GM12878 (cell line): Measurements from ENCODE around the gene PML. TPM values are rescaled to one million over a fixed set of nuclear protein-coding genes. Genes with fewer than 3 reads are reported as not detected.

Source experiments
- ATAC-seq: fragments of 200-7000 bp; cut with Tn5 transposase; 3 replicates; pipeline ENCODE4 v1.9.1; 2020; ENCODE audit warnings: mild to moderate bottlenecking, moderate library complexity
- BruUV-seq: library from RNA; stranded (reverse); fragments of 400-500 nt; replicated peaks from 2 replicates; lab custom pipeline; 2021; lab: Mats Ljungman, UMichigan
- CTCF ChIA-PET: fragments of 300-600 bp; sonication (Branson Sonifier 250); formaldehyde crosslinking; extraction: SDS; loops from one replicate; lab custom pipeline; 2021; ENCODE audit warnings: inconsistent platforms; lab: Yijun Ruan, JAX
- POLR2A ChIA-PET: fragments of 350-600 bp; formaldehyde crosslinking; extraction: SDS; loops from one replicate; lab custom pipeline; 2021; ENCODE audit warnings: inconsistent platforms; lab: Charles Lee
- RAD21 ChIA-PET: fragments of 300-600 bp; sonication (Branson Sonifier 250); formaldehyde crosslinking; loops from one replicate; lab custom pipeline; 2023; ENCODE audit warnings: antibody characterized with exemption; ENCODE audit not compliant: unreplicated experiment; lab: Charles Lee
- SMC1A ChIA-PET: fragments of 300-600 bp; sonication (Branson Sonifier 250); formaldehyde crosslinking; loops from one replicate; lab custom pipeline; 2023; ENCODE audit not compliant: unreplicated experiment, uncharacterized antibody; lab: Charles Lee
- DNase-seq: peaks from one replicate; pipeline ENCODE4 v3.0.0-alpha.2; 2011; ENCODE audit warnings: low read depth, low spot score
- FAIRE-seq: peaks from 3 replicates; lab custom pipeline; 2011; peaks lifted over from hg19 to GRCh38; lab: Jason Lieb, UNC
- H2AFZ ChIP-seq: 2 replicates; pipeline ENCODE4 v1.6.0; 2011; ENCODE audit warnings: low read depth, low read length, control low read depth; ENCODE audit not compliant: control insufficient read depth
- H3K27ac ChIP-seq: 2 replicates; pipeline ENCODE4 v1.5.1; 2011; ENCODE audit warnings: control low read depth; ENCODE audit not compliant: control insufficient read depth, insufficient read depth
- H3K27me3 ChIP-seq, 2 experiments: replicated peaks in 1 of 2; 2 replicates each; pipeline versions ENCODE4 v1.6.0 to v1.6.1; 2011; ENCODE audit warnings: low read length in 1 of 2; ENCODE audit not compliant: control insufficient read depth in 2 of 2, insufficient read depth in 2 of 2
- H3K36me3 ChIP-seq, 2 experiments: 2 replicates each; pipeline ENCODE4 v1.5.1; 2011; ENCODE audit warnings: low read length in 1 of 2; ENCODE audit not compliant: control insufficient read depth in 2 of 2, insufficient read depth in 2 of 2
- H3K4me1 ChIP-seq: 2 replicates; pipeline ENCODE4 v1.6.1; 2011; ENCODE audit warnings: mild to moderate bottlenecking, low read length, moderate library complexity, mixed read lengths; ENCODE audit not compliant: control insufficient read depth, insufficient read depth
- H3K4me2 ChIP-seq: 2 replicates; pipeline ENCODE4 v1.6.0; 2011; ENCODE audit warnings: control low read depth; ENCODE audit not compliant: control insufficient read depth, insufficient read depth
- H3K4me3 ChIP-seq: fragments of 200-600 bp; sonication (generic); 2 replicates; pipeline ENCODE4 v1.5.1; 2016
- H3K79me2 ChIP-seq: 2 replicates; pipeline ENCODE4 v1.6.0; 2011; ENCODE audit warnings: low read length; ENCODE audit not compliant: control insufficient read depth, insufficient read depth
- H3K9ac ChIP-seq: 2 replicates; pipeline ENCODE4 v1.8.0; 2011; ENCODE audit warnings: low read length, control low read depth, mixed read lengths; ENCODE audit not compliant: control insufficient read depth, insufficient read depth
- H3K9me3 ChIP-seq: replicated peaks from 3 replicates; pipeline ENCODE4 v1.5.1; 2011; ENCODE audit warnings: mild to moderate bottlenecking, low read length; ENCODE audit not compliant: control insufficient read depth, insufficient read depth
- H4K20me1 ChIP-seq: 2 replicates; pipeline ENCODE4 v1.6.0; 2011; ENCODE audit not compliant: control insufficient read depth, insufficient read depth
- ATF2 ChIP-seq: IDR thresholded peaks from 2 replicates; pipeline ENCODE4 v1.6.1; 2012; ENCODE audit warnings: low read length, inconsistent platforms
- BCL11A ChIP-seq: IDR thresholded peaks from 2 replicates; pipeline ENCODE4 v1.6.1; 2011; ENCODE audit warnings: low read depth, low read length
- CEBPB ChIP-seq, 2 experiments: fragments of 150-350 bp in 1 of 2; IDR thresholded peaks; 2 replicates each; pipeline ENCODE4 v1.6.1; 2012 to 2014; ENCODE audit warnings: low read depth in 2 of 2, low read length in 2 of 2, borderline replicate concordance in 1 of 2, inconsistent platforms in 1 of 2
- CHD4 ChIP-seq: fragments of 200-600 bp; sonication (generic); IDR thresholded peaks from 2 replicates; pipeline ENCODE4 v1.6.1; 2016; ENCODE audit warnings: mild to moderate bottlenecking
- ESRRA ChIP-seq: IDR thresholded peaks from 2 replicates; pipeline ENCODE4 v1.6.1; 2012; ENCODE audit warnings: mild to moderate bottlenecking, low read length, improper control_type of control experiment
- FOS ChIP-seq: IDR thresholded peaks from 3 replicates; pipeline ENCODE4 v1.6.1; 2011; ENCODE audit warnings: borderline replicate concordance; ENCODE audit not compliant: insufficient read length; ENCODE audit errors: extremely low read depth
- JUND ChIP-seq: IDR thresholded peaks from 2 replicates; pipeline ENCODE4 v1.6.1; 2012; ENCODE audit warnings: low read depth, mild to moderate bottlenecking, low read length, improper control_type of control experiment, moderate library complexity
- NFYA ChIP-seq: IDR thresholded peaks from 2 replicates; pipeline ENCODE4 v1.6.1; 2011; ENCODE audit warnings: low read depth, mild to moderate bottlenecking, low read length, improper control_type of control experiment, borderline replicate concordance
- PAX5 ChIP-seq: IDR thresholded peaks from 2 replicates; pipeline ENCODE4 v1.6.1; 2011; ENCODE audit warnings: low read depth, low read length, borderline replicate concordance
- SPI1 ChIP-seq: IDR thresholded peaks from 2 replicates; pipeline ENCODE4 v1.6.1; 2011; ENCODE audit warnings: low read depth, mild to moderate bottlenecking, low read length, moderate library complexity, borderline replicate concordance; ENCODE audit not compliant: insufficient read depth
- TCF12 ChIP-seq: IDR thresholded peaks from 2 replicates; pipeline ENCODE4 v1.6.1; 2011; ENCODE audit warnings: low read depth, mild to moderate bottlenecking, low read length
- ZBED1 ChIP-seq: IDR thresholded peaks from 2 replicates; pipeline ENCODE4 v1.6.1; 2016; ENCODE audit warnings: borderline replicate concordance
- ZBTB11 ChIP-seq: fragments of 450-650 bp; formaldehyde crosslinking; IDR thresholded peaks from 2 replicates; pipeline ENCODE4 v1.5.0; 2022; ENCODE audit warnings: mild to moderate bottlenecking, missing genetic modification characterization
- WGBS: methylation state at CpG from one replicate; pipeline ENCODE4 v1.1.6; 2016; ENCODE audit warnings: low lambda C conversion rate; ENCODE audit not compliant: insufficient replicate concordance, insufficient coverage; ENCODE audit errors: missing lambda C conversion rate; 5-methylcytosine and 5-hydroxymethylcytosine counted together
- in situ Hi-C: fragments of 300-500 bp; cut with MboI; formaldehyde crosslinking; loops from 9 replicates; pipeline ENCODE4 v1.14.3; 2018; ENCODE audit warnings: mixed read lengths
- intact Hi-C: fragments of 100-400 bp; cut with micrococcal nuclease; formaldehyde crosslinking; loops from one replicate; pipeline ENCODE4 v1.14.2; 2022; ENCODE audit not compliant: unreplicated experiment
- polyA plus RNA-seq, 11 experiments: library from polyadenylated mRNA; depleted of rRNA in 4 of 11; unstranded in 6 of 11; stranded (reverse) in 5 of 11; fragments of >200 nt; fragmentation: Nextera tagmentation in 4 of 11; fragmentation: Illumina TruSeq in 1 of 11; extraction: Ambion mirVana in 4 of 11; extraction: Trizol in 1 of 11; gene quantifications; 1 replicate in 1 of 11; 2 replicates in 10 of 11; pipeline versions ENCODE4 v1.2.1 to v1.2.3, GENCODE V29; 2011 to 2016; ENCODE audit warnings: inconsistent platforms in 2 of 11, missing spikeins in 2 of 11, low read depth in 1 of 11
- total RNA-seq, 4 experiments: library from RNA; depleted of rRNA in 3 of 4; stranded (reverse); fragments of >200 nt in 3 of 4; fragmentation: Illumina TruSeq in 1 of 4; extraction: Trizol in 1 of 4; gene quantifications; 2 replicates each; pipeline versions ENCODE4 v1.2.1 to v1.2.3, GENCODE V29; 2013 to 2021

Gene PML
- total and polyA plus RNA-seq, 10 of the 15 experiments (the other 5 are each of a cell fraction or from before 2014, with no cell fraction given): 8.5 to 95.5 (median 30.8) TPM

DNA sequence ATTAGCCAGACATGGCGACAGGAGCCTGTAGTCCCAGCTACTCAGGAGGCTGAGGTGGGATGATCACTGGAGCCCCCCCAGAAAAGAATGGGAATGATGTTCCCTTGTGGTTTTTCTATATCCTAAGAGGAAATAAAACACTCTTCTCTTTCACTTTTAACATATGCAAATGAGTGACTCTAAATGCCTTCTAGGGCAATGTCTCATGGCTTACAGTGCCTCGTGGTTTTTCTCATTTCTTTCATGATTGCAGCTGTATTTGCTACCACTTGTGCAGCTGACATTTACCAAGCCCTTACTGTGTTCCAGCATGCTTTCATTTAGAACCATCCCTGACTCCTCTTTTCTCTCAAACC is 28.8 kb upstream of the PML start (continued):
- TF ChIP-seq ZBTB11 (CRISPR knock-in tag): no peak

- no peaks in the 10 kb centered on the region for H4K20me1 ChIP-seq
- FAIRE-seq (no peak), ATAC-seq (no peak), DNase-seq (no peak)
- H3K27ac ChIP-seq: no peak overlapping the region
- H3K36me3 ChIP-seq: no peaks in the 10 kb centered on the region
- no peak overlapping the region for H3K4me2 ChIP-seq
- TF ChIP-seq NFYA: no peak
- TF ChIP-seq CEBPB (IDR thresholded peaks at IDR 0.05; ENCODE audit: borderline replicate concordance in 1 of 2, low read depth in 2 of 2, low read length in 2 of 2): no peak
- TF ChIP-seq JUND: no peak
- no peak for TF ChIP-seq ESRRA
- no peak for TF ChIP-seq ATF2
- no peak for TF ChIP-seq TCF12
- no peak for TF ChIP-seq SPI1
- no peak for TF ChIP-seq ZBED1
- TF ChIP-seq CHD4: no peak
- no peak for TF ChIP-seq PAX5
- TF ChIP-seq BCL11A: no peak
- TF ChIP-seq FOS: no peak
- in situ Hi-C loops (loop anchor here (10.0 kb wide), 1 partner anchor 336 kb away; no protein-coding TSS in a partner anchor), intact Hi-C loops (no loop called here)
- no peaks in the 10 kb centered on the region for H3K79me2 ChIP-seq
- SMC1A ChIA-PET: no interaction called here
- H3K9ac ChIP-seq: no peak overlapping the region
- RAD21 ChIA-PET: interaction anchor here (0.6 to 1.0 kb wide), 2 partner anchors 189 to 325 kb away, joined by 3 read pairs; no protein-coding TSS in a partner anchor
- peaks cover 22% of the 10 kb centered on the region for H3K4me1 ChIP-seq
- POLR2A ChIA-PET: no interaction called here
- BruUV-seq: no TSS peak
- WGBS: 96% methylated on average over 3 of the region's 3 CpGs
- H3K9me3 ChIP-seq: no peaks in the 10 kb centered on the region
- CTCF ChIA-PET: no interaction called here
- no peak overlapping the region for H3K4me3 ChIP-seq
- no peaks in the 10 kb centered on the region for H3K27me3 ChIP-seq
- H2AFZ ChIP-seq: no peak overlapping the region
Observed at GRCh38 chr15:73968461-73968860, 26.1 kb upstream of the PML start.
